Trophoblast cell (in vitro differentiated cells and primary cell): ENCODE results near the gene ASZ1.
A peak's percentile ranks its signal among the peaks of the same experiment; 100 is the strongest.

Source experiments
- DNase-seq, 2 donors: peaks; one replicate each; pipeline ENCODE4 v3.0.0-alpha.2; 2016
- H2AFZ ChIP-seq: 2 replicates; pipeline ENCODE4 v1.6.1; 2013; ENCODE audit warnings: low read length, moderate library complexity, mild to moderate bottlenecking; ENCODE audit not compliant: insufficient read depth, poor library complexity
- H2AK5ac ChIP-seq: 2 replicates; pipeline ENCODE4 v1.6.1; 2013; ENCODE audit warnings: mild to moderate bottlenecking, low read length
- H2BK120ac ChIP-seq: 2 replicates; pipeline ENCODE4 v1.6.1; 2013; ENCODE audit warnings: low read length, mild to moderate bottlenecking, moderate library complexity; ENCODE audit not compliant: insufficient read depth, poor library complexity
- H2BK12ac ChIP-seq: 2 replicates; pipeline ENCODE4 v1.6.1; 2013; ENCODE audit warnings: mild to moderate bottlenecking, low read length, moderate library complexity
- H2BK5ac ChIP-seq: 2 replicates; pipeline ENCODE4 v1.6.1; 2013; ENCODE audit warnings: low read length, low read depth, moderate library complexity, mild to moderate bottlenecking; ENCODE audit not compliant: poor library complexity
- H3K14ac ChIP-seq: 2 replicates; pipeline ENCODE4 v1.6.1; 2013; ENCODE audit warnings: mild to moderate bottlenecking, low read length
- H3K18ac ChIP-seq: 2 replicates; pipeline ENCODE4 v1.6.1; 2013; ENCODE audit warnings: mild to moderate bottlenecking, low read length
- H3K23ac ChIP-seq: 2 replicates; pipeline ENCODE4 v1.6.1; 2013; ENCODE audit warnings: low read length
- H3K27ac ChIP-seq: 2 replicates; pipeline ENCODE4 v1.5.1; 2013; ENCODE audit warnings: low read depth, mild to moderate bottlenecking, inconsistent platforms, low read length, moderate library complexity
- H3K27me3 ChIP-seq: 2 replicates; pipeline ENCODE4 v1.6.1; 2013; ENCODE audit warnings: inconsistent platforms, mild to moderate bottlenecking, low read length, moderate library complexity; ENCODE audit not compliant: insufficient read depth
- H3K36me3 ChIP-seq, 2 experiments: 1 replicate in 1 of 2; 2 replicates in 1 of 2; pipeline ENCODE4 v1.6.1; 2013; ENCODE audit warnings: low read length in 2 of 2, mild to moderate bottlenecking in 2 of 2, moderate library complexity in 1 of 2; ENCODE audit not compliant: insufficient read depth in 2 of 2, control insufficient read depth in 1 of 2
- H3K4ac ChIP-seq: 2 replicates; pipeline ENCODE4 v1.6.1; 2013; ENCODE audit warnings: low read depth, mild to moderate bottlenecking, low read length, moderate library complexity
- H3K4me1 ChIP-seq, 2 experiments: 1 replicate in 1 of 2; 2 replicates in 1 of 2; pipeline ENCODE4 v1.6.1; 2013; ENCODE audit warnings: low read length in 2 of 2, mild to moderate bottlenecking in 2 of 2, moderate library complexity in 1 of 2; ENCODE audit not compliant: insufficient read depth in 2 of 2, control insufficient read depth in 1 of 2
- H3K4me2 ChIP-seq: 2 replicates; pipeline ENCODE4 v1.6.1; 2013; ENCODE audit warnings: inconsistent platforms, mild to moderate bottlenecking, low read length, moderate library complexity
- H3K4me3 ChIP-seq: 2 replicates; pipeline ENCODE4 v1.5.1; 2013; ENCODE audit warnings: mild to moderate bottlenecking, low read depth, low read length, inconsistent platforms
- H3K79me1 ChIP-seq: one replicate; pipeline ENCODE4 v1.6.1; 2013; ENCODE audit warnings: low read length
- H3K79me2 ChIP-seq: 2 replicates; pipeline ENCODE4 v1.6.1; 2013; ENCODE audit warnings: low read length, mild to moderate bottlenecking; ENCODE audit not compliant: control insufficient read depth, insufficient read depth, poor library complexity
- H3K9ac ChIP-seq: 2 replicates; pipeline ENCODE4 v1.6.1; 2013; ENCODE audit warnings: mild to moderate bottlenecking, low read length
- H3K9me3 ChIP-seq: 2 replicates; pipeline ENCODE4 v1.6.1; 2013; ENCODE audit warnings: low read depth, mild to moderate bottlenecking, control low read depth, inconsistent platforms, low read length; ENCODE audit not compliant: insufficient read depth
- H4K12ac ChIP-seq: 2 replicates; pipeline ENCODE4 v1.6.1; 2013; ENCODE audit warnings: low read depth, mild to moderate bottlenecking, low read length, moderate library complexity
- H4K8ac ChIP-seq: 2 replicates; pipeline ENCODE4 v1.6.1; 2013; ENCODE audit warnings: low read depth, mild to moderate bottlenecking, low read length, moderate library complexity
- H4K91ac ChIP-seq: one replicate; pipeline ENCODE4 v1.6.1; 2013; ENCODE audit warnings: low read depth, mild to moderate bottlenecking, low read length, moderate library complexity
- WGBS: extraction: QIAGEN DNeasy Blood & Tissue Kit; methylation state at CpG from one replicate; pipeline ENCODE4 v1.1.7; 2013; ENCODE audit warnings: missing lambda C conversion rate; ENCODE audit not compliant: insufficient read length, insufficient coverage; ENCODE audit errors: extremely low coverage; 5-methylcytosine and 5-hydroxymethylcytosine counted together

ASZ1 gene

GRCh38 chr7:117385363-117386109 lies 41.8 kb downstream of the ASZ1 start:
- Histone ChIP-seq H2AK5ac (no peak overlapping the region), H3K9me3 (no peaks in the 10 kb centered on the region), H2BK120ac (no peak overlapping the region), H4K8ac (no peak overlapping the region), H4K12ac (no peak overlapping the region), H3K4ac (no peak overlapping the region), H2AFZ (no peak overlapping the region), H4K91ac (no peak overlapping the region), H2BK5ac (no peak overlapping the region), H3K27ac (no peak overlapping the region), H3K79me1 (no peaks in the 10 kb centered on the region), H2BK12ac (no peak overlapping the region), H3K4me1 (no peaks in the 10 kb centered on the region), H3K4me3 (no peak overlapping the region), H3K9ac (no peak overlapping the region), H3K18ac (no peak overlapping the region), H3K36me3 (no peaks in the 10 kb centered on the region), H3K79me2 (no peaks in the 10 kb centered on the region), H3K4me2 (no peak overlapping the region), H3K14ac (no peak overlapping the region), H3K27me3 (no peaks in the 10 kb centered on the region), H3K23ac (no peak overlapping the region)
- peak in 1 of 2 donors; percentile 54 for DNase-seq
- WGBS = no CpG with 5 or more reads among the region's 6 CpGs

- H3K23ac ChIP-seq = no peak overlapping the region
- H3K4me1 ChIP-seq = no peaks in the 10 kb centered on the region
- H2BK12ac ChIP-seq = no peak overlapping the region
- DNase-seq = no peak
- no peaks in the 10 kb centered on the region for H3K9me3 ChIP-seq
- H2AK5ac ChIP-seq = no peak overlapping the region
- no peaks in the 10 kb centered on the region for H3K79me1 ChIP-seq
- no peak overlapping the region for H4K91ac ChIP-seq
- no peak overlapping the region for H3K4me3 ChIP-seq
- H4K12ac ChIP-seq = no peak overlapping the region
- no peak overlapping the region for H2AFZ ChIP-seq
- no peaks in the 10 kb centered on the region for H3K36me3 ChIP-seq
- no peak overlapping the region for H3K9ac ChIP-seq
- H2BK5ac ChIP-seq = no peak overlapping the region
- H3K4ac ChIP-seq = no peak overlapping the region
- H4K8ac ChIP-seq = no peak overlapping the region
- no CpG with 5 or more reads among the region's 5 CpGs for WGBS
- H3K79me2 ChIP-seq = no peaks in the 10 kb centered on the region
- H3K14ac ChIP-seq = no peak overlapping the region
- no peaks in the 10 kb centered on the region for H3K27me3 ChIP-seq
- H2BK120ac ChIP-seq = no peak overlapping the region
- H3K27ac ChIP-seq = no peak overlapping the region
- H3K4me2 ChIP-seq = no peak overlapping the region
- no peak overlapping the region for H3K18ac ChIP-seq
Observed at GRCh38 chr7:117384688-117385362, 42.5 kb downstream of the ASZ1 start.

GRCh38 chr7:117383483-117384189 lies 43.7 kb downstream of the ASZ1 start:
- Histone ChIP-seq H4K12ac (no peak overlapping the region), H2AFZ (no peak overlapping the region), H3K27me3 (no peaks in the 10 kb centered on the region), H3K9ac (no peak overlapping the region), H2BK120ac (no peak overlapping the region), H3K4ac (no peak overlapping the region), H3K36me3 (no peaks in the 10 kb centered on the region), H3K4me2 (no peak overlapping the region), H3K4me3 (no peak overlapping the region), H3K27ac (no peak overlapping the region), H3K14ac (no peak overlapping the region), H3K9me3 (no peaks in the 10 kb centered on the region), H2BK5ac (no peak overlapping the region), H2BK12ac (no peak overlapping the region), H4K8ac (no peak overlapping the region), H3K79me2 (no peaks in the 10 kb centered on the region), H3K4me1 (no peaks in the 10 kb centered on the region), H2AK5ac (no peak overlapping the region), H3K18ac (no peak overlapping the region), H3K79me1 (no peaks in the 10 kb centered on the region), H3K23ac (no peak overlapping the region), H4K91ac (no peak overlapping the region)
- WGBS = no CpG with 5 or more reads among the region's 3 CpGs
- peak in 1 of 2 donors; percentile 63 for DNase-seq

GRCh38 chr7:117383046-117383445 lies 44.2 kb downstream of the ASZ1 start:
- H3K23ac ChIP-seq = no peak overlapping the region
- H4K8ac ChIP-seq = no peak overlapping the region
- no peak overlapping the region for H3K14ac ChIP-seq
- no peak overlapping the region for H2AFZ ChIP-seq
- no peaks in the 10 kb centered on the region for H3K9me3 ChIP-seq
- no peak overlapping the region for H2BK5ac ChIP-seq
- no peak overlapping the region for H4K12ac ChIP-seq
- no peak for DNase-seq
- H3K9ac ChIP-seq = no peak overlapping the region
- no peak overlapping the region for H3K4me3 ChIP-seq
- no peaks in the 10 kb centered on the region for H3K36me3 ChIP-seq
- no peak overlapping the region for H2BK12ac ChIP-seq
- H3K4ac ChIP-seq = no peak overlapping the region
- no peak overlapping the region for H2BK120ac ChIP-seq
- H3K27ac ChIP-seq = no peak overlapping the region
- no peak overlapping the region for H3K4me2 ChIP-seq
- H3K79me2 ChIP-seq = no peaks in the 10 kb centered on the region
- no peak overlapping the region for H4K91ac ChIP-seq
- H2AK5ac ChIP-seq = no peak overlapping the region
- no peaks in the 10 kb centered on the region for H3K27me3 ChIP-seq
- WGBS = no CpG with 5 or more reads among the region's 2 CpGs
- no peaks in the 10 kb centered on the region for H3K4me1 ChIP-seq
- no peaks in the 10 kb centered on the region for H3K79me1 ChIP-seq
- H3K18ac ChIP-seq = no peak overlapping the region
